Breast epithelium (tissue), 4 donors: ENCODE measurements around the gene GPR137C. TPM values are rescaled to one million over a fixed set of nuclear protein-coding genes. Genes with fewer than 3 reads are reported as not detected.

Experiments
- DNase-seq, 2 donors: peaks; one replicate each; pipeline ENCODE4 v3.0.0-alpha.2; 2019; ENCODE audit warnings: low spot score in 2 of 2
- H3K27ac ChIP-seq, 2 donors: fragments of 200-600 bp; sonication (generic) in 1 of 2; one replicate each; pipeline ENCODE4 v1.5.1; 2016 to 2019; ENCODE audit warnings: mild to moderate bottlenecking in 1 of 2
- H3K27me3 ChIP-seq, 2 donors: fragments of 200-600 bp; sonication (generic) in 1 of 2; one replicate each; pipeline versions ENCODE4 v1.5.1 to v1.6.0; 2017 to 2019; ENCODE audit warnings: control low read depth in 1 of 2, mild to moderate bottlenecking in 1 of 2
- H3K36me3 ChIP-seq: fragments of 200-600 bp; one replicate; pipeline ENCODE4 v1.5.1; 2019
- H3K4me1 ChIP-seq, 2 donors: fragments of 200-600 bp; sonication (generic); one replicate each; pipeline ENCODE4 v1.5.1; 2016 to 2019; ENCODE audit warnings: control low read depth in 1 of 2
- H3K4me3 ChIP-seq, 3 donors: fragments of 200-600 bp; sonication (generic); 1 replicate in 2 of 3; 2 replicates in 1 of 3; pipeline ENCODE4 v1.5.1; 2016 to 2019; ENCODE audit warnings: mild to moderate bottlenecking in 3 of 3, moderate library complexity in 2 of 3
- H3K9me3 ChIP-seq, 2 donors: fragments of 200-600 bp; sonication (generic) in 1 of 2; one replicate each; pipeline ENCODE4 v1.5.1; 2016 to 2019; ENCODE audit warnings: control low read depth in 1 of 2
- CTCF ChIP-seq, 3 donors: fragments of 450-650 bp; IDR thresholded peaks; one replicate each; pipeline ENCODE4 v1.5.1; 2016 to 2017; ENCODE audit warnings: antibody characterized with exemption in 3 of 3, mild to moderate bottlenecking in 3 of 3, moderate library complexity in 3 of 3
- POLR2A ChIP-seq: fragments of 450-650 bp; IDR thresholded peaks from one replicate; pipeline ENCODE4 v1.6.1; 2016; ENCODE audit warnings: antibody characterized with exemption, mild to moderate bottlenecking, moderate library complexity
- POLR2AphosphoS5 ChIP-seq, 3 donors: sonication (generic); formaldehyde crosslinking; IDR thresholded peaks; one replicate each; pipeline ENCODE4 v1.6.1; 2017; ENCODE audit warnings: antibody characterized with exemption in 3 of 3
- intact Hi-C: fragments of 100-400 bp; cut with DNase I; formaldehyde crosslinking; loops from one replicate; pipeline ENCODE4 v1.15.1; 2023; ENCODE audit warnings: low total_unique reads
- total RNA-seq, 3 donors: library from RNA; depleted of rRNA; stranded (reverse); fragments of >200 nt; gene quantifications; one replicate each; pipeline ENCODE4 v1.1.0, GENCODE V29; 2016

GPR137C gene
- total RNA-seq, 3 donors from 2014 or later, result 0.33 to 1.2 (median 0.80) TPM

DNA sequence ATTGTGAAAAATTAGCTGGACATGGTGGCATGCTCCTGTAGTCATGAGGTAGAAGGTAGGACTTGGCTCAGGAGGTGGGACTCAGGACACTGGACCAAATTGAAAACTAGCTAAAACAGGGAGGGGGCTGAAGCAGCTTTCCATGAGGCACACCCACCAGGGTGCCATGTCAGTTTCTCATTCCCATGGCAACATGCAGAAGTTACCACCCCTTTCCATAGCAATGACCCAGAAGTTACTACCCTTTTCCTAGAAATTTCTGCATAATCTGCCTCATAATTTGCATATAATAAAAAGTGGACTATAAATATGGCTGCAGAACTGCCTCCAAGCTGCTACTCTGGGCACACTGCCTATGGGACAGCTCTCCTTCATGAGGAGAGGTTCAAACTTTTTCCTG lies 104.3 kb downstream of the GPR137C start:
- Histone ChIP-seq H3K36me3 (no peaks in the 10 kb centered on the region), H3K9me3 (no peaks in the 10 kb centered on the region), H3K27me3 (no peaks in the 10 kb centered on the region), H3K4me3 (no peak overlapping the region), H3K27ac (no peak overlapping the region), H3K4me1 (no peaks in the 10 kb centered on the region)
- no peak for TF ChIP-seq CTCF (IDR thresholded peaks at IDR 0.05)
- no peak for TF ChIP-seq POLR2AphosphoS5 (IDR thresholded peaks at IDR 0.05)
- no peak for TF ChIP-seq POLR2A
- DNase-seq, result no peak
- intact Hi-C loops, result no loop called here

DNA sequence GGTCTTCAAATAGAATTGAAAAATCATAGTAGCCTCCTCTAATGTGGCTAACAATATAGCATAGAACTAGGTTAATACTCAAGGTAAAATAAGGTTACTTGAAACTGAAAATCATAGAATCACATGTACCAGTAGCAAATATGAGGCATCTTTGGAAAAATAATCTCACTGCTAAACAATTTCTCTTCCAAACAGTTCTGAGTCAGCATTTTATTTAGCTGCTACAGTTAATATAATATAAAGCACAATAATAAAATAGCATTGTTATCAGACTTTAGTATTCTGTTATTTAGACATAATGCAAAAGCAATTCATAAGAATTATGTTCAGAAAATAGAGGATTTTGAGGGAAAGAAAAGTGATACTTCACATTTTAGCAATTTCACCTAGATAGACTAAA lies 107.7 kb downstream of the GPR137C start:
- Histone ChIP-seq H3K4me3 (no peak overlapping the region), H3K4me1 (no peaks in the 10 kb centered on the region), H3K27me3 (no peaks in the 10 kb centered on the region), H3K36me3 (no peaks in the 10 kb centered on the region), H3K27ac (no peak overlapping the region), H3K9me3 (no peaks in the 10 kb centered on the region)
- intact Hi-C loops, result no loop called here
- TF ChIP-seq CTCF (IDR thresholded peaks at IDR 0.05) (no peak), POLR2AphosphoS5 (IDR thresholded peaks at IDR 0.05) (no peak), POLR2A (no peak)
- DNase-seq, result no peak

- Histone ChIP-seq H3K4me3 (no peak overlapping the region), H3K27ac (no peak overlapping the region), H3K27me3 (no peaks in the 10 kb centered on the region), H3K9me3 (no peaks in the 10 kb centered on the region), H3K4me1 (no peaks in the 10 kb centered on the region), H3K36me3 (no peaks in the 10 kb centered on the region)
- TF ChIP-seq POLR2A (no peak), CTCF (IDR thresholded peaks at IDR 0.05) (no peak), POLR2AphosphoS5 (IDR thresholded peaks at IDR 0.05) (no peak)
- intact Hi-C loops, result no loop called here
- no peak for DNase-seq
Measured at GRCh38 chr14:52660832-52661231, 108.2 kb downstream of the GPR137C start.

- TF ChIP-seq POLR2A (no peak), CTCF (IDR thresholded peaks at IDR 0.05) (no peak), POLR2AphosphoS5 (IDR thresholded peaks at IDR 0.05) (no peak)
- DNase-seq, result no peak
- no peak overlapping the region for H3K4me3 ChIP-seq
- no peaks in the 10 kb centered on the region for H3K4me1 ChIP-seq
- no peak overlapping the region for H3K27ac ChIP-seq
- H3K36me3 ChIP-seq, result no peaks in the 10 kb centered on the region
- H3K9me3 ChIP-seq, result no peaks in the 10 kb centered on the region
- intact Hi-C loops, result no loop called here
- no peaks in the 10 kb centered on the region for H3K27me3 ChIP-seq
Measured at GRCh38 chr14:52661314-52661713, 108.7 kb downstream of the GPR137C start.

- DNase-seq, result no peak
- no peaks in the 10 kb centered on the region for H3K9me3 ChIP-seq
- H3K27me3 ChIP-seq, result no peaks in the 10 kb centered on the region
- no peak overlapping the region for H3K4me3 ChIP-seq
- H3K4me1 ChIP-seq, result no peaks in the 10 kb centered on the region
- no peak overlapping the region for H3K27ac ChIP-seq
- intact Hi-C loops, result no loop called here
- no peak for TF ChIP-seq CTCF (IDR thresholded peaks at IDR 0.05)
- H3K36me3 ChIP-seq, result no peaks in the 10 kb centered on the region
Measured at GRCh38 chr14:52663850-52664249, 111.2 kb downstream of the GPR137C start.
